Activated naive CD4-positive, alpha-beta T cell treated with anti-CD3 and anti-CD28 coated beads, Interleukin-2, amount 50 U/mL, for 72 hours (primary cell): ENCODE data around the gene YEATS2. TPM values are rescaled to one million over a fixed set of nuclear protein-coding genes. Genes with fewer than 3 reads are reported as not detected.

Experiments used
- ATAC-seq, 2 donors: fragments of 150-1000 bp; cut with Tn5 transposase; 2 replicates each; pipeline ENCODE4 v1.10.0; 2021; ENCODE audit warnings: mild to moderate bottlenecking in 2 of 2, moderate library complexity in 2 of 2
- DNase-seq, 2 donors: peaks; one replicate each; pipeline ENCODE4 v3.0.0; 2021 to 2022; ENCODE audit warnings: low spot score in 2 of 2
- H3K27ac Mint-ChIP-seq, 2 donors: one replicate each; pipeline ENCODE4 v1.8.0; 2022; ENCODE audit warnings: mild to moderate bottlenecking in 2 of 2, mixed read lengths in 2 of 2
- H3K36me3 Mint-ChIP-seq, 2 donors: one replicate each; pipeline ENCODE4 v1.8.0; 2022; ENCODE audit warnings: mixed read lengths in 2 of 2
- H3K9me3 Mint-ChIP-seq, 2 donors: one replicate each; pipeline ENCODE4 v1.8.0; 2022; ENCODE audit warnings: mixed read lengths in 2 of 2
- total RNA-seq, 2 donors: library from RNA; stranded (reverse); gene quantifications; one replicate each; pipeline ENCODE4 v1.2.3, GENCODE V29; 2022

YEATS2 gene
- total RNA-seq, 2 donors from 2014 or later = 43.3 to 82.2 TPM

GRCh38 chr3:183828538-183828870 is 130.9 kb downstream of the YEATS2 start:
- no peaks in the 10 kb centered on the region for H3K9me3 Mint-ChIP-seq
- no peak for ATAC-seq

DNA sequence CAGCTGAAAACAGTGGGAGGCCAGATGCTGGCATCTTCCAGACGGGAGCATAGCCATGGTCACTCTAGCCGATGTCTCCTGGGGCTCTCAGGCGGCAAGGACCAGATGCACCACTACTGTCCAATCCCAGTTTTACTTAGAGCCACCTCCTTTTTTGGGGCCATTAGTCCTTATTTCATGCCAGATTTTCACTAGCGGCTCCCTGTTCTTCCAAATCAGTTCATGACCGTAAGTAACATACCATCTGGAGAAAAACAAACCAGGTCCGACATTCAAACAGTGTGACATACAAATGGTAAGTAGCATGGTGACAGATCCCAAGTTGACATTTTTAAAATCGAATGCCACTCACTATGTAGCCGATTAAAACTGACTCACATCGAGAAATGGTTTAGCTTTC is 131.9 kb downstream of the YEATS2 start:
- no peak for DNase-seq
- peaks cover 0 to under 1% of the 10 kb centered on the region in 2 donors for H3K36me3 Mint-ChIP-seq
- no peak for ATAC-seq
- no peaks in the 10 kb centered on the region for H3K9me3 Mint-ChIP-seq
- no peak overlapping the region for H3K27ac Mint-ChIP-seq

More at GRCh38 chr3:183828538-183828870, 130.9 kb downstream of the YEATS2 start:
- peak overlapping the region in 1 of 2 donors; percentile 25 for H3K27ac Mint-ChIP-seq
- peak in 1 of 2 donors; percentile 26 for DNase-seq
- peaks cover 0 to 6% of the 10 kb centered on the region in 2 donors for H3K36me3 Mint-ChIP-seq

DNA sequence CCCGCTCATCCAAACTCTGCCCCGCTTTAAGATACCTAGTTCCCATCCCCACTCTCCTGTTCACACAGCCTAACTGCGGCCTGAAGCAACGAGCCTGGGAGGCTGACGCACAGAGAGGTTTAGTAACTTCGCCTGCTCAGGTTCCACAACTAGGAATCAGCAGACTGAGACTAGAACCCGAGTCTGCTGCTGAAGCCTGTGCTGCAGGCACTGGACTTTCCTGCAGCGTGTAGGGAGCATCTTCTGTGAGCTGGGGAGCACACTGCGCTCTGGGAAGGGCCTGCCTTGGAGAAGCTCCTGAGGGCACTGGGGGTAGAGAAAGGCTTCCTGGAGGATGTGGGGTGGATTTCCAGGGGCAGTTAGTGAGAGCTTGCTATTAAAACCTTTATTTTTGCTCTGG is 132.6 kb downstream of the YEATS2 start:
- Mint-ChIP-seq H3K36me3 (no peaks in the 10 kb centered on the region), H3K9me3 (no peaks in the 10 kb centered on the region), H3K27ac (no peak overlapping the region)
- no peak for DNase-seq
- no peak for ATAC-seq

DNA sequence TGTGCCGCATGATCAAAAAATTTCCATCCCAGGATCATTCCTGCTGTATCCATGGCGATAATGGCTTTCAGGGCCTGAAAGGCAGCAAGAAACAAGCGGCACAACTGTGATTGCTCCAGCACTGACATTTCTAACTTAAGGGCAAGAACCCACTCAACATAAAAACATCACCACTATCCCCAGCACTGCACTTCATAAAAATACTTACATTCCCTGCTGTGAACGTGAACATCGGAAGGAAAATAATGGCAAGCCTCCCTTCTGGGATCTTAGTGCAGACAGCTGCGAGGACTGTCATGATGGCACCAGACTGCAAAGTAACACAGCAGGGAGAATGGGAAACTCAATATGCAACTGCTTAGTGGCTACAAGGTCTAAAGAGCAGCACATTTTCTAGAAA is 135.9 kb downstream of the YEATS2 start:
- Mint-ChIP-seq H3K9me3 (no peaks in the 10 kb centered on the region), H3K36me3 (no peaks in the 10 kb centered on the region), H3K27ac (peak overlapping the region; percentile 37 to 41)
- no peak for DNase-seq
- no peak for ATAC-seq

DNA sequence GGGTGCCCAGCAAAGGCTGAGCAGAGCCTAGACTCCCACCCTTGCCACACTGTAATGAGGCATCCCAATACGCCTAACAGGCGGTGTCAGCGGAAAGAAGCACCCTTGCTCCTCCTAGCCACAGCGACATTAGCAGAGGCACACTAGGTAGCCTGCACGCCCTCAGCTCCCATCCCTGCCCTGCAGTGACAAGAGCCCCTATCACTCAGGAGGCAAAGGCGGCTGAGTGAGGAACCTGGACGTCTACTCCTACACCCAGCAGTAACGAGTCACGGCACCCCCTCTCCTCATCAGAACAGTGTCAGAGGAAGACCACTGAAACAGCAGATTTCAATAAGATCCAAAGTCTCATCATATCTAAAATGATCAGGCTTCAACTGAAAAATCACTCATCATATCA is 139.8 kb downstream of the YEATS2 start:
- ATAC-seq (peak in 1 of 2 donors; percentile 47), DNase-seq (no peak)
- H3K36me3 Mint-ChIP-seq = peaks cover 0 to 6% of the 10 kb centered on the region in 2 donors

GRCh38 chr3:183837894-183838293 is 140.3 kb downstream of the YEATS2 start:
- Mint-ChIP-seq H3K36me3 (peaks cover 0 to 6% of the 10 kb centered on the region in 2 donors), H3K27ac (peak overlapping the region in 1 of 2 donors; percentile 63), H3K9me3 (no peaks in the 10 kb centered on the region)
- ATAC-seq = no peak
- no peak for DNase-seq

More for the DNA sequence above, 139.8 kb downstream of the YEATS2 start:
- H3K9me3 Mint-ChIP-seq = no peaks in the 10 kb centered on the region
- H3K27ac Mint-ChIP-seq = peak overlapping the region; percentile 45 to 63

- Mint-ChIP-seq H3K27ac (peak overlapping the region in 1 of 2 donors; percentile 84), H3K36me3 (peaks cover 0 to 6% of the 10 kb centered on the region in 2 donors), H3K9me3 (no peaks in the 10 kb centered on the region)
- ATAC-seq (no peak), DNase-seq (no peak)
Observed at GRCh38 chr3:183839751-183840150, 142.2 kb downstream of the YEATS2 start.

GRCh38 chr3:183844606-183845005 is 147.0 kb downstream of the YEATS2 start:
- DNase-seq (no peak), ATAC-seq (peak; percentile 63 to 66)
- H3K27ac Mint-ChIP-seq = no peak overlapping the region
- peaks cover 0 to 6% of the 10 kb centered on the region in 2 donors for H3K36me3 Mint-ChIP-seq
- H3K9me3 Mint-ChIP-seq = no peaks in the 10 kb centered on the region

DNA sequence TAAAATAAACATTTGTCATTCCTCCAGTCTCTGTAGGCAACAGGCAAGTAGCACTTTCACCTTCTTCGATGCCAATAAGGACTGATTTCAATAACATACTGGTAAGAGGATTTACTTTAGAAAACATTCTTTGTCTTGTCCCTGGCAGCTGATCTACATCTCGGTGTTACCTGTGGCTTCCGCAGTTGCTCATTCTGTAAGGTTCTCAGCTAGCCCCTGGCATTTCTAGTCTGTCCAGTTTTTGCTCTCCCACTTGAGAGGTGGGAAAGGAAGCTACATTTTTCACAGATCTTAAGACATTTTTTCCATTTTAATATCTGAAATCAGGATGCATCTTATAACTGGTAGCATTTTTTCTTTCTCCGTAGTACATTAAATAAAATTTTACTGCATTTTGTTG is 147.5 kb downstream of the YEATS2 start:
- peaks cover 0 to 2% of the 10 kb centered on the region in 2 donors for H3K36me3 Mint-ChIP-seq
- H3K9me3 Mint-ChIP-seq = no peaks in the 10 kb centered on the region
- ATAC-seq = no peak
- no peak for DNase-seq
- H3K27ac Mint-ChIP-seq = peak overlapping the region; percentile 69 to 83

- Mint-ChIP-seq H3K27ac (peak overlapping the region; percentile 17 to 83), H3K9me3 (no peaks in the 10 kb centered on the region), H3K36me3 (no peaks in the 10 kb centered on the region)
- no peak for ATAC-seq
- no peak for DNase-seq
Observed at GRCh38 chr3:183845608-183846288, 148.2 kb downstream of the YEATS2 start.

- Mint-ChIP-seq H3K27ac (peak overlapping the region in 1 of 2 donors; percentile 12), H3K9me3 (no peaks in the 10 kb centered on the region), H3K36me3 (peaks cover 0 to under 1% of the 10 kb centered on the region in 2 donors)
- no peak for ATAC-seq
- DNase-seq = no peak
Observed at GRCh38 chr3:183854318-183855035, 156.9 kb downstream of the YEATS2 start.

DNA sequence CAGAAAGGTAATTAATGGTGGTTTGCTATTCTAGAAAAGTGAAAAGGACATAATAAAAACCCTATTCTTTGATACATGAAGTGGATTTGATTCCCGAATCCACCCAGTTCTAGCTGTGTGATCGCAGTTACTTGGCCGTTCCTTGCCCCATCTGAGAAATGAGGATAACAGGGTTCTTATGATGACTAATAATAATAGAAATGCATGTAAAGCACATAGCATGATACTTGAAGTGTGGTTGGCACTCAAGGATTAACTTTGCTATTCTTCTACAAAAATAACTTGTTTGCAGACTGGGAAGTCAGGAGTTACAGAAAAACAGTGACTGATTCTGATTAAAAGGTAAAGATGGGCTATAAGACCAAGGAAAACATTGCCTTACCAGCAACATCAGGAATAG is 160.3 kb downstream of the YEATS2 start:
- ATAC-seq (no peak), DNase-seq (no peak)
- Mint-ChIP-seq H3K9me3 (no peaks in the 10 kb centered on the region), H3K27ac (no peak overlapping the region), H3K36me3 (peaks cover 11 to 19% of the 10 kb centered on the region in 2 donors)

Other genes with a start within 250 kb of the YEATS2 start
- gene KLHL6, start 142.1 kb upstream of the YEATS2 start, total RNA-seq = 10 to 100 TPM; 47.0 to 72.9 TPM
- gene KLHL24, start 62.2 kb upstream of the YEATS2 start, total RNA-seq = 10 to 100 TPM; 10.7 to 75.1 TPM
- 1 to 10 TPM in 1 of 2 donors, not detected in 1; 1.4 TPM for gene MAP6D1, start 127.8 kb downstream of the YEATS2 start, total RNA-seq
- gene PARL, start 187.1 kb downstream of the YEATS2 start, total RNA-seq = 10 to 100 TPM; 88.7 to 94.2 TPM